SK-N-MC (cell line): ENCODE results near the gene OR2G2.

Experiments
- DNase-seq: peaks from one replicate; pipeline ENCODE4 v3.0.0-alpha.2; 2011; ENCODE audit warnings: low read depth, low spot score
- H3K27ac ChIP-seq: fragments of 200-600 bp; sonication (generic); 2 replicates; pipeline ENCODE4 v1.5.1; 2016; ENCODE audit warnings: mixed run types
- H3K36me3 ChIP-seq: fragments of 200-600 bp; sonication (generic); 2 replicates; pipeline ENCODE4 v1.6.1; 2017; ENCODE audit warnings: antibody characterized with exemption, low read length, mixed read lengths; ENCODE audit not compliant: insufficient read depth
- H3K4me3 ChIP-seq: fragments of 200-600 bp; sonication (generic); 2 replicates; pipeline ENCODE4 v1.5.1; 2016
- H3K9ac ChIP-seq: fragments of 200-600 bp; sonication (generic); 2 replicates; pipeline ENCODE4 v1.8.0; 2017; ENCODE audit warnings: mixed run types, mixed read lengths; ENCODE audit not compliant: insufficient read length
- H3K9me3 ChIP-seq: fragments of 200-600 bp; sonication (generic); 2 replicates; pipeline ENCODE4 v1.6.1; 2017; ENCODE audit warnings: low read depth, mild to moderate bottlenecking, antibody characterized with exemption, low read length, moderate library complexity, mixed read lengths
- EZH2 ChIP-seq: fragments of 200-600 bp; sonication (generic); IDR thresholded peaks from one replicate; pipeline ENCODE4 v1.6.1; 2017; ENCODE audit warnings: antibody characterized with exemption
- FOXP2 ChIP-seq: optimal IDR thresholded peaks from 2 replicates; pipeline ENCODE3; 2011; ENCODE audit warnings: mild to moderate bottlenecking, moderate library complexity; ENCODE audit not compliant: insufficient read depth; ENCODE audit errors: extremely low read length, control extremely low read depth
- POLR2AphosphoS5 ChIP-seq: IDR thresholded peaks from 2 replicates; pipeline ENCODE4 v1.6.1; 2012; ENCODE audit warnings: mild to moderate bottlenecking, low read depth, low read length, borderline replicate concordance

The OR2G2 gene

DNA sequence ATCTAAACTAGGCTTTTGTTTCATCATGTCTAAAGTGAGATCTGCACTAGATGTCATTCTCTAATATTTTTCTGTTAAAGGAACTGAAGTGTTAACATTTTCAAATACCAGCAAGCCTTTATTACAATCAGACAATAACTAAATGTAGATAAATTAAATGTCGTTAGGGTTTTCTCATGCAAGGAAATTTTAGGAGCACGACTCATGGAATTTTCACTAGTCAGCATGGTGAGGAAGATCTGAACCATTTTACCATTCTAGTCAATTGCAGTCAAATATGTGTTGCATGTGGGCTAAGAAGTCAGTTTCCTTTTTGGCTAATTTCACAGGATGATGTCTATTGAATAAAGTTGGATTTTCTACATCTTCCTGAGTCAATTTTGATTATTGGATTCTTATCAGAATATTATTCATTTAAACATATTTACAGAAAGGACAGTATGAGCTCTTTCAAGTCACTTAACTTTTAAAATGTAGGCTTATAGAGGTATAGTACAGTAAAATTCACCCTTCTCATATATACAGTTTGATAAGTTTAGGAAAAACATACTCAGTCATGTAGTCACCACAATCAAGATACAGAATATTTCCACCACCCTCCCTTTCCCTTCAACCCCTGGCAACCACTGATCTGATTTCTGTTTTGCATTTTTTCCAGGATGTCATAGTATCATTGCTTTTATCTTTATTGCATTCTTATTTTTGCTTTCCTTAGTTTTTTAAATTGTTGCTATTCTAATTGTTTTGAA lies 30.1 kb upstream of the OR2G2 start:
- Histone ChIP-seq H3K9me3 (no peaks in the 10 kb centered on the region), H3K4me3 (no peak overlapping the region), H3K9ac (no peak overlapping the region), H3K27ac (no peak overlapping the region), H3K36me3 (no peaks in the 10 kb centered on the region)
- TF ChIP-seq POLR2AphosphoS5 (no peak), EZH2 (no peak), FOXP2 (no peak)
- DNase-seq: no peak

- no peak overlapping the region for H3K27ac ChIP-seq
- no peak for DNase-seq
- TF ChIP-seq FOXP2 (no peak), POLR2AphosphoS5 (no peak), EZH2 (no peak)
These were observed 26.4 kb upstream of the OR2G2 start for GRCh38 chr1:247561711-247562110.

GRCh38 chr1:247562198-247562597 lies 26.0 kb upstream of the OR2G2 start:
- Histone ChIP-seq H3K9me3 (no peaks in the 10 kb centered on the region), H3K36me3 (no peaks in the 10 kb centered on the region), H3K4me3 (no peak overlapping the region), H3K27ac (no peak overlapping the region), H3K9ac (no peak overlapping the region)
- no peak for DNase-seq
- no peak for TF ChIP-seq POLR2AphosphoS5
- no peak for TF ChIP-seq EZH2
- TF ChIP-seq FOXP2: no peak

More at GRCh38 chr1:247561711-247562110, 26.4 kb upstream of the OR2G2 start:
- no peaks in the 10 kb centered on the region for H3K36me3 ChIP-seq
- no peak overlapping the region for H3K4me3 ChIP-seq
- H3K9me3 ChIP-seq: no peaks in the 10 kb centered on the region
- no peak overlapping the region for H3K9ac ChIP-seq

- Histone ChIP-seq H3K9me3 (no peaks in the 10 kb centered on the region), H3K36me3 (no peaks in the 10 kb centered on the region)
These were observed 13.9 kb upstream of the OR2G2 start for GRCh38 chr1:247574236-247574635.

DNA sequence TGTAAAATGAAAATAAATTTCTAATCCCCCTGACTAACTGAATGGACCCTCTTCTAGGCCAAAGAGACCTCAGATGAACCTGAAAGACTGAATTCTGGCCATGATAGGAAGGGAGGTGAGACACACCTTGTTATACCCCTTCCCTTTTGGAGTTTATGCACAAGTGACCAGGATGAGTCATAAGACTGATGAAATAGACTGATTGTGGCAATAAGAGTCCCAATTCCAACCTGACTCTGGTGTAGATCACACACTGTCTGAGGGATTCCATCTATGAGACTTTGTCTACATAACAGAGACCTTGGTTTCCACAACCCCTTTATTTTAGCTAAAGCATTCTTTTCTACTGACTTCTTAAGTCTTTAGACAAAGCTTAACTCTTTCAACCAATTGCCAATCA lies 13.5 kb upstream of the OR2G2 start:
- TF ChIP-seq POLR2AphosphoS5 (no peak), FOXP2 (no peak), EZH2 (no peak)
- no peaks in the 10 kb centered on the region for H3K36me3 ChIP-seq

More at GRCh38 chr1:247574236-247574635, 13.9 kb upstream of the OR2G2 start:
- Histone ChIP-seq H3K27ac (no peak overlapping the region), H3K9ac (no peak overlapping the region), H3K4me3 (no peak overlapping the region)
- no peak for DNase-seq
- no peak for TF ChIP-seq FOXP2
- TF ChIP-seq POLR2AphosphoS5: no peak
- no peak for TF ChIP-seq EZH2

DNA sequence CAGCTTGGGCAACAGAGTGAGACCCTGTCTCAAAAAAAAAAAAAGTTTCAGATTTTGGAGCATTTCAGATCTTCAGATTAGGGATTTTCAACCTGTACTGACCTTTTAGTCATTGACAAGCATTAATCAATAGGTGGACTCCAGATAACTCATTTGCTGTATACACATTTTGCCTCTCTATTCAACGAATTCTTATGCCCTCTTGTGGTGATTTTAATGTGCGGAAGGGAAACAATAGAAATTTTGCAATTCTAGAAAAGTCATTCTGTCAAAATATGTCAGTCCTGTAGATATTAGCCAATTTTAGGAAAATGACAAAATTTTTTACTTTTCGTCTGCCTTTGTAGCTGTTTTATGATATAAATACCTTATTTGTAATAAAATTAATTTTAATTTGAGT lies 11.6 kb upstream of the OR2G2 start:
- Histone ChIP-seq H3K9ac (no peak overlapping the region), H3K27ac (no peak overlapping the region), H3K4me3 (no peak overlapping the region), H3K9me3 (no peaks in the 10 kb centered on the region), H3K36me3 (no peaks in the 10 kb centered on the region)
- DNase-seq: no peak
- TF ChIP-seq EZH2: no peak
- no peak for TF ChIP-seq FOXP2
- TF ChIP-seq POLR2AphosphoS5: no peak

More for the DNA sequence above, 13.5 kb upstream of the OR2G2 start:
- no peaks in the 10 kb centered on the region for H3K9me3 ChIP-seq
- DNase-seq: no peak
- H3K4me3 ChIP-seq: no peak overlapping the region
- H3K9ac ChIP-seq: no peak overlapping the region
- no peak overlapping the region for H3K27ac ChIP-seq

DNA sequence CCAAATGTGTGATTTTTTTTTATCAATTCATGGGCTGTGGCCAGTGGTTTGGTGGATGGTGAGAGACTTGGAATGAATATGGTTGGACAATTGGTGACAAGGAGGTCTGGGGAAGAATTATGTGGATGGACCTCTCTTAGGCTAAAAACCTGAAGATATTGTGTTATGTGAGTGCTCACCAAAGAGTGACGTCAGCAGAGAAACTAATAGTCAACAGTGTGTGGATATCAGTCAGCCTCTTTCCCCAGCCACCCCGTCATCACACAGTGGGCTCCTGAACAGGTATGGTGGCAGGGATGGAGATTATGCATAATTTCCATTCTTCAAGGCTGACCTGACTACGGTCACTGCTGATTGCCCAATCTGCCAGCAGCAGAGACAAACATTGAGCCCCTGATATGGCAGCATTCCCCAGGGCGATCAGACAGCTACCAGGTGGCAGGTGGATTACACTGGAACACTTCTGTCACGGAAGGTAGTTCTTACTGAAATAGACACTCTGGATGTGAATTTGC lies 9.2 kb upstream of the OR2G2 start:
- no peak overlapping the region for H3K9ac ChIP-seq
- H3K36me3 ChIP-seq: no peaks in the 10 kb centered on the region

GRCh38 chr1:247605286-247605685 lies 17.1 kb downstream of the OR2G2 start, which contains the start of gene OR2G3:
TSS of gene OR2G3 (plus strand) at chr1:247605586. CDS start at chr1:247605586, 0 bp downstream.
- no peaks in the 10 kb centered on the region for H3K9me3 ChIP-seq
- H3K9ac ChIP-seq: no peak within 1 kb of the TSS
- DNase-seq: no peak
- H3K36me3 ChIP-seq: no peaks in the 10 kb centered on the region
- TF ChIP-seq EZH2 (no peak), FOXP2 (no peak), POLR2AphosphoS5 (no peak)
- no peak within 1 kb of the TSS for H3K27ac ChIP-seq
- no peak within 1 kb of the TSS for H3K4me3 ChIP-seq

More for the DNA sequence above, 9.2 kb upstream of the OR2G2 start:
- Histone ChIP-seq H3K27ac (no peak overlapping the region), H3K4me3 (no peak overlapping the region), H3K9me3 (no peaks in the 10 kb centered on the region)
- no peak for TF ChIP-seq EZH2
- no peak for TF ChIP-seq FOXP2
- no peak for TF ChIP-seq POLR2AphosphoS5
- DNase-seq: no peak

DNA sequence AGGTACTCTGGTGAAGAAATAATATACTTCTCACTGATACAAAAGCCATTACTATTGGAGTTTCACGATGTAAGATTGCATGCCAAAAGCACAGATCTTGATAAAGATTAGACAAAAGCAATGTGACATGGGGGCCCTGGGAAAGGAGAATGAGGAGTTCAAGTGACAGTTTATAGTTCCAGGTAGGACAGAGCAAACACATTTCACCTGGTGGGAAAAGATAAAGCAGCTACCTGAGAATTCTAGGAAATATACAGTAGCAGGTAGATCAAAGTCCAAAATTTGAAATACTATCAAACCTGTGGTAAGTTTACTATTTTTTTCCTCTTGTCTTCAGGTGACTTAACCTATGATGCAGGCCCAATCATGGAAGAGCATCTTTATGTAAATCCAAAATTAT lies 25.2 kb downstream of the OR2G2 start:
- H3K27ac ChIP-seq: no peak overlapping the region
- no peaks in the 10 kb centered on the region for H3K36me3 ChIP-seq
- no peak for TF ChIP-seq FOXP2
- no peak for TF ChIP-seq POLR2AphosphoS5
- no peak for TF ChIP-seq EZH2
- H3K9ac ChIP-seq: no peak overlapping the region
- H3K9me3 ChIP-seq: no peaks in the 10 kb centered on the region
- DNase-seq: no peak
- H3K4me3 ChIP-seq: no peak overlapping the region
